ENCODE data around the gene TMPRSS13. TPM values are rescaled to one million over a fixed set of nuclear protein-coding genes. Genes with fewer than 3 reads are reported as not detected.

TMPRSS13 gene
- total RNA-seq, 2 donors from 2014 or later: 1.1 TPM; not detected in 1

DNA sequence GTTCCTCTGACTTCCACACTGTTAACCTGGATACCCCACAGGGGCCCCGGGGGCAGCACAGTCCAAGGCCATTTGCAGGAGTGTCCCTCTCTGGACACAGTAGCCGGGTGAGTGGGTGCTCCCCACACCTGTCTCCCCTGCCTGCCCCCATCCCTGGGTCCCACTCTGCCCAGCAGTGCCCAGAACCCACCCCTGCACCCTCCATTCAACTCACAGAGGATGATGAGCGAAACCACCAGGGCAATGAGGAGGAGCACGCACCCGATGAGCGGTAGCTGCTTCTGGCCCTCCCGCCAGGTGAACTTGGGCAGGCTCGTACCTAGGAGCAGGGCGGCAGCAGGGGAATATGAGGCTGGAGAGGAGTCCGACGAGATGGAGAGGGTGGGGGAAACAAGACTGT, 12.2 kb downstream of the TMPRSS13 start:
- Histone ChIP-seq H3K4me3 (no peak overlapping the region), H3K4me1 (ENCODE audit: control insufficient read depth in 1 of 2, low read depth in 2 of 2) (no peaks in the 10 kb centered on the region), H3K9me3 (no peaks in the 10 kb centered on the region), H3K27me3 (replicated peaks; ENCODE audit: insufficient read depth) (no peaks in the 10 kb centered on the region), H3K27ac (no peak overlapping the region), H3K36me3 (no peaks in the 10 kb centered on the region)
- TF ChIP-seq, protein P1, sequence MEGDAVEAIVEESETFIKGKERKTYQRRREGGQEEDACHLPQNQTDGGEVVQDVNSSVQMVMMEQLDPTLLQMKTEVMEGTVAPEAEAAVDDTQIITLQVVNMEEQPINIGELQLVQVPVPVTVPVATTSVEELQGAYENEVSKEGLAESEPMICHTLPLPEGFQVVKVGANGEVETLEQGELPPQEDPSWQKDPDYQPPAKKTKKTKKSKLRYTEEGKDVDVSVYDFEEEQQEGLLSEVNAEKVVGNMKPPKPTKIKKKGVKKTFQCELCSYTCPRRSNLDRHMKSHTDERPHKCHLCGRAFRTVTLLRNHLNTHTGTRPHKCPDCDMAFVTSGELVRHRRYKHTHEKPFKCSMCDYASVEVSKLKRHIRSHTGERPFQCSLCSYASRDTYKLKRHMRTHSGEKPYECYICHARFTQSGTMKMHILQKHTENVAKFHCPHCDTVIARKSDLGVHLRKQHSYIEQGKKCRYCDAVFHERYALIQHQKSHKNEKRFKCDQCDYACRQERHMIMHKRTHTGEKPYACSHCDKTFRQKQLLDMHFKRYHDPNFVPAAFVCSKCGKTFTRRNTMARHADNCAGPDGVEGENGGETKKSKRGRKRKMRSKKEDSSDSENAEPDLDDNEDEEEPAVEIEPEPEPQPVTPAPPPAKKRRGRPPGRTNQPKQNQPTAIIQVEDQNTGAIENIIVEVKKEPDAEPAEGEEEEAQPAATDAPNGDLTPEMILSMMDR (IDR thresholded peaks at IDR 0.05): no peak
- ATAC-seq (ENCODE audit: insufficient number of reproducible peaks, low FRiP score, low read depth) (no peak), DNase-seq (ENCODE audit: low spot score) (no peak)

DNA sequence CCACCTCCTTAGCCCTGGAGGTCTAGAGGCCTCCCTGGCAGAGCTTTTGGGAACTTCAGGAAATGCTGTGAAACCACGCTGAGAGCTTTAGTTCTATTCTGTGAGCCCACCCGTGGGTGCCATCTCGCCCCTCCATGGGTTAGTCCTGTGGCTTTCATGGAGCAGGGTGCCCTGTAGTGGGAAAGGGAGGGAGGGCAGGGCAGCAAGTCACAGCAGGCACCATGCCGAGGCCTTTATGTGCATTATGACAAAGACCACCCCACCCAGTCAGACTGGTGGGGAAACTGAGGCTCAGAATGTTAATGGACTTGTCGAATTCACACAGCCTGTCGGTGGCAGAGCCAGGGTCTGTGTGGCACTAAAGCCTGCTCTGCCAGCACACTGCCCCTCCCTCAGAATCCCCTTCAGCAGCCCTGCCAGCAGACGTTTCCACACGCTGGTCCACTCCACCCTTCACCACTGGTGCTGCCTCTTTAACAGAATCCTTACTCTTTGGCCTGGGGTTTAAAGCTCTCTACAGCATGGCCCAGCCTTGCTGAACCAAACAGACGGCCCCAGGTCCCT, 13.4 kb downstream of the TMPRSS13 start:
- no peaks in the 10 kb centered on the region for H3K9me3 ChIP-seq
- no peak for ATAC-seq (ENCODE audit: insufficient number of reproducible peaks, low FRiP score, low read depth)
- no peaks in the 10 kb centered on the region for H3K36me3 ChIP-seq
- TF ChIP-seq, protein P1 (IDR thresholded peaks at IDR 0.05): no peak
- no peak overlapping the region for H3K4me3 ChIP-seq
- no peaks in the 10 kb centered on the region for H3K27me3 ChIP-seq (replicated peaks; ENCODE audit: insufficient read depth)
- no peak overlapping the region for H3K27ac ChIP-seq
- no peak for DNase-seq (ENCODE audit: low spot score)
- no peaks in the 10 kb centered on the region for H3K4me1 ChIP-seq (ENCODE audit: control insufficient read depth in 1 of 2, low read depth in 2 of 2)

DNA sequence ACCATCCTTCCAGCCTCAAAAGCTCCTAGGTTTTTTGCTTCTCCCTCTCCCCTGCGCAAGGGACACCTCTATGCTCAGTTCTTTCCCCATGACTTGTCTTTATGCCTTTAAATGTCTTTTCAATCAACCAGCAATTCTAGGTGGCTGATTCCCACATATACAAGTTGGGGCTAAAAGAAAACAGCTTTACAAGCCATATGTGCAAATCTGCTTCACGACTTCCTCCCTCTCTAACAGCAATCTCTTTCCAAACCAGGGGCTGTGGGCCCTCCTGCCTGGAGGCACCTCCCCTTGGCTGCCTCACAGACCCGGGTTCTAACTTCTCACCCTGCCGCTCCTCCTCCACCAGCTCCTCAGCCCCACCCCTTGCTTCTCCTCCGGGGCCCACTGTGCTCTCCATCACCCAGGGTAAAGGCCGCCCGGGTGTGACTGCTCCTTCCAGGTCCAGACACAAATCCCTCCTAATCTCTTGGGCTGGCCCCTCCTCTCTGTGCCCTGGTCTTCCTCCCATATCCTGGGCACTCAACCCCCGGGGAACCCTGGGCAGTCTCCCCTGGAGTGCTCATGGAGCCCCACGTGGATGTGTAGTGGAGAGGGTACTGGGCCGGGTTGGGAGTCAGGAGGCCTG, 14.1 kb downstream of the TMPRSS13 start:
- no peaks in the 10 kb centered on the region for H3K4me1 ChIP-seq (ENCODE audit: control insufficient read depth in 1 of 2, low read depth in 2 of 2)
- H3K4me3 ChIP-seq: no peak overlapping the region
- TF ChIP-seq, protein P1 (IDR thresholded peaks at IDR 0.05): no peak
- no peaks in the 10 kb centered on the region for H3K9me3 ChIP-seq
- DNase-seq (ENCODE audit: low spot score) (no peak), ATAC-seq (ENCODE audit: insufficient number of reproducible peaks, low FRiP score, low read depth) (no peak)
- H3K27me3 ChIP-seq (replicated peaks; ENCODE audit: insufficient read depth): no peaks in the 10 kb centered on the region
- H3K27ac ChIP-seq: no peak overlapping the region
- H3K36me3 ChIP-seq: no peaks in the 10 kb centered on the region

DNA sequence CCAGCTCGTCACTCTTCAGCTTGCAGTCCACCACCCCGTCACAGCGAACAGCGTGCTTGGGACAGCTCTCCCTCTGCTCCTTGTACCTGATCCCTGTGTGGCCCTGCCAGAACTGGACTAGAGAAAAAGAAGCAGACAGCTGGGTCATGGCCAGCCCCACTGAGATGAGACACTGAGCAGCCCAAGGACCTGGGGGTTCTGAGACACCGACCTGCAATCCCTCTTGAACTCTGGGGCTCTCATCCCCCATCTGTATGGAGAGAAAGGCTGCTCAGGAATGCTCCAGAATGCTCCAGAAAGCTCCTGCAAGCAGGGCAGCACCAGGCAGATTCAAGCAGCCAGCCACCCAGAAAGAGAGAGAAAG, 14.8 kb downstream of the TMPRSS13 start:
- no peaks in the 10 kb centered on the region for H3K27me3 ChIP-seq (replicated peaks; ENCODE audit: insufficient read depth)
- H3K27ac ChIP-seq: no peak overlapping the region
- TF ChIP-seq, protein P1 (IDR thresholded peaks at IDR 0.05): no peak
- no peaks in the 10 kb centered on the region for H3K9me3 ChIP-seq
- no peaks in the 10 kb centered on the region for H3K36me3 ChIP-seq
- no peak for ATAC-seq (ENCODE audit: insufficient number of reproducible peaks, low FRiP score, low read depth)
- no peak overlapping the region for H3K4me3 ChIP-seq
- H3K4me1 ChIP-seq (ENCODE audit: control insufficient read depth in 1 of 2, low read depth in 2 of 2): no peaks in the 10 kb centered on the region
- no peak for DNase-seq (ENCODE audit: low spot score)

DNA sequence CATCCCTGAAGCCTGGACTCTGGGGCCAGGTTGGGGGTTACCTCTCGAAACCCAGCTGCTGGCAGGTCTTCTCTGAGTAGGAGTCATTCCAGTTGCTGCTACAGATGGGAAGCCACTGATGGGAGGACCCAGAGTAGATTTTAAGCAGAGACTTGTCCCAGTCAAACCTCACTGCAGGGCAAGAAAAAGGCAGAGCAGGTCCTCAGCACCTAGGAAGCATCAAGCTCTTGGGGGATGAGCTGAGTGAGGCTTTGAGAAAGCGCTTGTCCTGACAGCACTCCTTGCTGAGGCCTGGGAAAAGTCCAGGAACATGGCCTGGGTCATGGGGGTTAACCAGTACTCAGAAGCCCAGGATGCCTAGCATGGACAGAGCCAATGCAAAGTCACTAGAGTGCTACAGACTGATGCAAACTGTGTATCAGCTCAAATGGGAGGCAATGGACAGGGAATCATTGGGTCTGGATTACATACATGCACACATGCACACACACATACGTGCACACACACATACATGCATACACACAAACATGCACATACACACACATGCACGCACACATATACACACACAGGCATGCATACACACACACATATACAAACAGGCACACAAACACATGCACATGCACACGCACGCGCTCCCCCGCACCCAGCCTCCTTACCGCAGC, 15.3 kb downstream of the TMPRSS13 start:
- no peaks in the 10 kb centered on the region for H3K9me3 ChIP-seq
- H3K27me3 ChIP-seq (replicated peaks; ENCODE audit: insufficient read depth): no peaks in the 10 kb centered on the region
- no peak overlapping the region for H3K27ac ChIP-seq
- no peak for DNase-seq (ENCODE audit: low spot score)
- no peaks in the 10 kb centered on the region for H3K36me3 ChIP-seq
- no peak overlapping the region for H3K4me3 ChIP-seq
- ATAC-seq (ENCODE audit: insufficient number of reproducible peaks, low FRiP score, low read depth): no peak
- TF ChIP-seq, protein P1 (IDR thresholded peaks at IDR 0.05): no peak
- no peaks in the 10 kb centered on the region for H3K4me1 ChIP-seq (ENCODE audit: control insufficient read depth in 1 of 2, low read depth in 2 of 2)
